ENCODE results near the gene CORT. TPM values are rescaled to one million over a fixed set of nuclear protein-coding genes. Genes with fewer than 3 reads are reported as not detected.

Gene CORT
- total and polyA plus RNA-seq, 9 donors = 0.55 to 1.4 (median 1.0) TPM

DNA sequence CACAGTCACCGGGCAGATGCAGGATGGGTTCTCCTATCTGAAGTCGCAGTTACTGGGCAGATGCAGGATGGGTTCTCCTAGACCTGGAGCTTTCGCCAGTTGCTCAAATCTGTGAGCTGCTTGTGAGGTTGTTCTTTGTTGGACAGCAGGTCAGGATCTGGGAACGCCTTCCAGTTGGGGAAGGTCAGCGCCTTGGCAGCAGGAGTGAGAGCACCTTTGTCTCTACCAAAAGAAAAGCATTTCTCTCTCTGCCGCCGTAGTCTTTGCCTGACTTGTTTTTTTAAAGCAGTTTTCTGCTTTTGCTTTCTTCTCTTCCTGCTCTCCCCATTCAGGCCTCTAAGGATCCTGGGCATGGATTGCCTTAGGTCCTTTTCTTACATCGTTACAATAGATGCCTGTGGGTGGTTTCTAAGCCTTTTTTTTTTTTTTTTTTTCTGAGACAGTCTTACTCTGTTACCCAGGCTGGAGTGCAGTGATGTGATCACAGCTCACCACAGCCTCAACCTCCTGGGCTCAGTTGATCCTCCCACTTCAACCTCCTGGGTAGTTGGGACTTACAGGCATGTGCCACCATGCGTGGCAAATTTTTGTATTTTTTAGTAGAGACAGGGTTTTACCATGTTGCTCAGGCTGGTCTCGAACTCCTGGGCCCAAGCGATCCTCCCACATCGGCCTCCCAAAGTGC lies 40.6 kb downstream of the CORT start:
- H3K4me3 ChIP-seq (ENCODE audit: low read length) = no peak overlapping the region
- peaks cover 10% of the 10 kb centered on the region for H3K4me1 ChIP-seq (ENCODE audit: control insufficient read depth, insufficient read depth, low read length)
- no peaks in the 10 kb centered on the region for H3K27me3 ChIP-seq (ENCODE audit: control insufficient read depth, insufficient read depth, low read length)
- WGBS (ENCODE audit: insufficient coverage) = 94% methylated on average over 5 of the region's 12 CpGs
- H3K36me3 ChIP-seq (ENCODE audit: control insufficient read depth, insufficient read depth, low read length) = peaks cover 10% of the 10 kb centered on the region
- no peak overlapping the region for H3K27ac ChIP-seq (ENCODE audit: low read length)
- no peak for DNase-seq
- no peaks in the 10 kb centered on the region for H3K9me3 ChIP-seq (replicated peaks; ENCODE audit: control insufficient read depth, low read depth, low read length)

DNA sequence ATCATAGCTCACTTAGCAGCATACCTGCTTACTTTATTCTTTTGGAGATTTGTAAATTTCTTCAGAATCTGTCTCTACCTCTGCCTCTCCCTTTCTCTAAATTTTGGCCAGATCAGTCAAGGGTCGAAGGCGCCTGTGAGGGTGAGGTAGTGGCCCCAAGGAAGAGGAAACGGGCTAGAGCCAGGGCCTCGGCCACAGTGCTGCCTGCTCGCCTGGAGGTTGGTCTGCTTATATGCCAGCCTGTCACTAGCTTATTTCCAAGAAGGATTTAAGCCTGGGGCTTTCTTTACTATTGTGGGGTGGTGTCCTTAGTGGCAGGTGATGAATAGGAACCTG lies 44.6 kb downstream of the CORT start:
- H3K9me3 ChIP-seq (replicated peaks; ENCODE audit: control insufficient read depth, low read depth, low read length) = no peaks in the 10 kb centered on the region
- H3K4me3 ChIP-seq (ENCODE audit: low read length) = no peak overlapping the region
- DNase-seq = no peak
- 81% methylated on average over 2 of the region's 5 CpGs for WGBS (ENCODE audit: insufficient coverage)
- H3K27ac ChIP-seq (ENCODE audit: low read length) = no peak overlapping the region
- no peaks in the 10 kb centered on the region for H3K27me3 ChIP-seq (ENCODE audit: control insufficient read depth, insufficient read depth, low read length)
- H3K36me3 ChIP-seq (ENCODE audit: control insufficient read depth, insufficient read depth, low read length) = peaks cover 22% of the 10 kb centered on the region
- H3K4me1 ChIP-seq (ENCODE audit: control insufficient read depth, insufficient read depth, low read length) = peaks cover 11% of the 10 kb centered on the region

DNA sequence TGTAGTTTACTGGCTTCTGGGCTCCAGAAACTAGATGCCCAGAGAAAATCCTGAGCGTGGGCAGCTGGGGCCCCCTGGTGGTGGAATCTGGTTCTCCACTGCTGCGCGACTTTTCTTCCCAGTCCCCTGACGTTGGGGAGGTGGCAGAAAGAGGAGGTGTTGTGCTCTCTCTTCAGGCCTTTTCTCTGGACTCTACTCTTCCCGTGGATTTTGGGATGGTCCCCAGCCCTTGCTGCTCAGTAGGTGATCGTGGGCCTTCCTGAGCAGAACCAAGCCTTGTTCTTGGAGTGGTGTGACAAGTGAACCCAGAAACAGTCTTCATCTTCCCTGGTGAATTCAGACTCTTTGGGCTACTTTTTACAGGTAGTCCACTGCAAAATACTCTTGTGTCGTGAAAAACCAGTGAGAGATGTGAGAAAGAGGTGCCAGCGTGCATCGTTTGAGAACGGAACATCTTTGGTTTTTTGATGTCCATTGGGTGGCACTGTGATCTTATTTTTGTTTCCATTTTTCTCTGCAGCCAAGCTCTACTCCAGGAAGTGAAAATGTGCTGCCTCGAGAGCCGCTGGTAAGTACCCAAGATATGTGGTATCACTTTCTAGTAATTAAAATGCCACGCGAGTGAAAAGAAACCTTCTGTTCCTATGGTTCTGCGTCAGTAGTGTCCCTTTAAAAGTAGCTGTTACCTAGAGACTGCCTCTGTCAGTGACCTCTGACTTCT lies 45.1 kb downstream of the CORT start:
- Histone ChIP-seq H3K27me3 (ENCODE audit: control insufficient read depth, insufficient read depth, low read length) (no peaks in the 10 kb centered on the region), H3K9me3 (replicated peaks; ENCODE audit: control insufficient read depth, low read depth, low read length) (no peaks in the 10 kb centered on the region), H3K4me1 (ENCODE audit: control insufficient read depth, insufficient read depth, low read length) (peaks cover 11% of the 10 kb centered on the region), H3K4me3 (ENCODE audit: low read length) (peak overlapping the region; percentile 23), H3K36me3 (ENCODE audit: control insufficient read depth, insufficient read depth, low read length) (peaks cover 17% of the 10 kb centered on the region), H3K27ac (ENCODE audit: low read length) (no peak overlapping the region)
- 14% methylated on average over 11 of the region's 15 CpGs for whole genome bisulfite sequencing (ENCODE audit: insufficient coverage)
- peak; percentile 75 for DNase-seq

DNA sequence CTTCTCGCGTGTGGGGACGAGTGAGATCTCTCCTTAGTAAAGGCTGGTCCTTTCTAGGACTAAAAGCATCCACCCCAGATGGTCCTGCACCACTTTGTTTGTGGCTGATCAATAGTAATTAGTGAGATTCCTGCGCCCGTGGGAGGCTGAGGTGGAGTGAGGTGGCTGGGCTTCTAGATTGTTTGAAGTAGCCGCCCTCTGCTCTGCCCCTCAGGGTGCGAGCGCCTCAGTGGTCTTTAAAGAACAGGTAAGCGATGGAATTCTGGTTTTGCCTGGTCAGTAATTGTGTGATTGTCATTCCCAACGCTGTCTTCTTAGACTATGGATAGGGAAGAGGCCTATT lies 45.6 kb downstream of the CORT start:
- no peak for DNase-seq
- Histone ChIP-seq H3K4me1 (ENCODE audit: control insufficient read depth, insufficient read depth, low read length) (peaks cover 11% of the 10 kb centered on the region), H3K4me3 (ENCODE audit: low read length) (no peak overlapping the region), H3K27ac (ENCODE audit: low read length) (no peak overlapping the region), H3K9me3 (replicated peaks; ENCODE audit: control insufficient read depth, low read depth, low read length) (no peaks in the 10 kb centered on the region), H3K27me3 (ENCODE audit: control insufficient read depth, insufficient read depth, low read length) (no peaks in the 10 kb centered on the region), H3K36me3 (ENCODE audit: control insufficient read depth, insufficient read depth, low read length) (peaks cover 16% of the 10 kb centered on the region)
- 91% methylated on average over 7 of the region's 10 CpGs for WGBS (ENCODE audit: insufficient coverage)

DNA sequence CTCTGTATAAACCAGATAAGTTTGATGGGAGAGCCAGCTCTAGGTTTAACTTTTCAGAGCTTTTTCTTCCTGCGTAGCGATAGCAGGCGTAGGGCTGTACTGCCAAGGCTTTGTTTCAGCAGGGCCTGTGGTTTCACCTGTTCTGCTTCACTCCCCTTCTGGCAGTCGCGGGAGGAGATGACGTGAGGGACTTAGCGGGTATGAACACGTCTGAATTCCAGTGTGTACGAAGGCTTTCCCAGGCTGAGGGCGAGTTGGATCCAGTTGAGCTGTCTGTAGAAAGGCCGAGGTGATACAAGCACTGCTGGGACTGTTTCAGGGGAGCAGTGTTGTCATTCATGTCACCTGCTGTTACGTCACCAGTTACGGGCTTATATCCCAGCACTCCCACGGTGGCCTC lies 46.1 kb downstream of the CORT start:
- no peak for DNase-seq
- Histone ChIP-seq H3K4me1 (ENCODE audit: control insufficient read depth, insufficient read depth, low read length) (peaks cover 11% of the 10 kb centered on the region), H3K4me3 (ENCODE audit: low read length) (no peak overlapping the region), H3K36me3 (ENCODE audit: control insufficient read depth, insufficient read depth, low read length) (peaks cover 16% of the 10 kb centered on the region), H3K27me3 (ENCODE audit: control insufficient read depth, insufficient read depth, low read length) (no peaks in the 10 kb centered on the region), H3K9me3 (replicated peaks; ENCODE audit: control insufficient read depth, low read depth, low read length) (no peaks in the 10 kb centered on the region), H3K27ac (ENCODE audit: low read length) (no peak overlapping the region)
- 85% methylated on average over 13 of the region's 14 CpGs for WGBS (ENCODE audit: insufficient coverage)

DNA sequence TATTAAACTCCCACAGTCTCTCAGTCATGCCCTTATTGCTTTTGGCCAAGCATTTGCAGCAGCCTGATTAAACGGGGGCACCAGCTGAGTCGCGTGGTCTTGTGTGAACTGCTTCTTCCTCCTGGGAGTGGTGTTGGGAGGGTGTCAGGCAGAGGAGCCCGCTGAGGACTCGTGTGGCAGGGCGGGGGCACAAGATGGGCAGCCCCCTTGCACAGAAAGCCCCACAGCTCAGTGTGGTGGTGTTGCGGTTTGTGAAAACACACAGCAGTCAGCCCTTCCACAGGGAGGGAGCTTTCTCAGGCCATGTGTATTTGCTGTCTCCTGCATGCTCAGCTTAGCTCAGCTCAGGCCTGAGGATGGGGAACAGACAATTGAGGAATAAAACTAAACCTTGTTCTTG lies 47.3 kb downstream of the CORT start:
- no peak for DNase-seq
- no peak overlapping the region for H3K4me3 ChIP-seq (ENCODE audit: low read length)
- H3K4me1 ChIP-seq (ENCODE audit: control insufficient read depth, insufficient read depth, low read length) = peaks cover 11% of the 10 kb centered on the region
- no peaks in the 10 kb centered on the region for H3K27me3 ChIP-seq (ENCODE audit: control insufficient read depth, insufficient read depth, low read length)
- no peak overlapping the region for H3K27ac ChIP-seq (ENCODE audit: low read length)
- WGBS (ENCODE audit: insufficient coverage) = 87% methylated on average over 3 of the region's 7 CpGs
- H3K36me3 ChIP-seq (ENCODE audit: control insufficient read depth, insufficient read depth, low read length) = peaks cover 16% of the 10 kb centered on the region
- no peaks in the 10 kb centered on the region for H3K9me3 ChIP-seq (replicated peaks; ENCODE audit: control insufficient read depth, low read depth, low read length)

DNA sequence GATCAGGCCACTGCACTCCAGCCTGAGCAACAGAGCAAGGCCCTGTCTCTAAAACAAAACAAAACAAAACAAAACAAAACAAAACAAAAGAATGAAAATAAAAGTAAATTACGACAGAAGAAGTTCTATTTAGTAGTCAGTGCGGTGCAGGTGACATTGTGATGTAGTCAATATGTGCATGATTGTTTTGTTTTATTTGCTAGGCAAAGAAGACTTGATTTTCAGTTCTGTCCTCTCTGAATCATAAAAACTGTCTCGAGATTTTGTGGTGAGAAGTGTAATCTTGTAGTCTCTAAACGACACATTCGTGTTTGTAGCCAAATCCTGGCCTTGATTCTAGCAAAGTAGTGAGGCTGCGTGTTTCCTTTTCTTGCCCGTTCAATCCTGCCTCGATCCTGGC lies 48.4 kb downstream of the CORT start:
- no peaks in the 10 kb centered on the region for H3K9me3 ChIP-seq (replicated peaks; ENCODE audit: control insufficient read depth, low read depth, low read length)
- H3K4me1 ChIP-seq (ENCODE audit: control insufficient read depth, insufficient read depth, low read length) = peaks cover 11% of the 10 kb centered on the region
- H3K4me3 ChIP-seq (ENCODE audit: low read length) = no peak overlapping the region
- DNase-seq = no peak
- no peaks in the 10 kb centered on the region for H3K27me3 ChIP-seq (ENCODE audit: control insufficient read depth, insufficient read depth, low read length)
- H3K36me3 ChIP-seq (ENCODE audit: control insufficient read depth, insufficient read depth, low read length) = peaks cover 16% of the 10 kb centered on the region
- WGBS (ENCODE audit: insufficient coverage) = 79% methylated on average over 4 of the region's 8 CpGs
- H3K27ac ChIP-seq (ENCODE audit: low read length) = no peak overlapping the region

Other genes with a start within 250 kb of the CORT start
- 119 TPM for gene KIF1B, start 239.5 kb upstream of the CORT start, total RNA-seq
- gene KIF1B, start 239.5 kb upstream of the CORT start, polyA plus RNA-seq (ENCODE audit: insufficient read depth in 1 of 8, insufficient read length in 8 of 8, low replicate concordance in 1 of 8) = 100 to 1,000 TPM in 7 of 8 donors, 10 to 100 TPM in 1; 86.3 to 189 (median 141) TPM
- 51.2 TPM for gene PGD, start 51.0 kb upstream of the CORT start, total RNA-seq
- 100 to 1,000 TPM; 103 to 150 (median 126) TPM for gene PGD, start 51.0 kb upstream of the CORT start, polyA plus RNA-seq (ENCODE audit: insufficient read depth in 1 of 8, insufficient read length in 8 of 8, low replicate concordance in 1 of 8)
- 5.4 TPM for gene CENPS, start 19.6 kb upstream of the CORT start, total RNA-seq
- 10 to 100 TPM in 5 of 8 donors, 1 to 10 TPM in 3; 8.5 to 11.7 (median 10.7) TPM for gene CENPS, start 19.6 kb upstream of the CORT start, polyA plus RNA-seq (ENCODE audit: insufficient read depth in 1 of 8, insufficient read length in 8 of 8, low replicate concordance in 1 of 8)
- gene DFFA, start 22.5 kb downstream of the CORT start, total RNA-seq = 22.5 TPM
- 10 to 100 TPM; 16.8 to 25.9 (median 19.3) TPM for gene DFFA, start 22.5 kb downstream of the CORT start, polyA plus RNA-seq (ENCODE audit: insufficient read depth in 1 of 8, insufficient read length in 8 of 8, low replicate concordance in 1 of 8)
- gene PEX14, start 24.9 kb downstream of the CORT start, total RNA-seq = 11.7 TPM
- 10 to 100 TPM; 14.2 to 16.8 (median 15.2) TPM for gene PEX14, start 24.9 kb downstream of the CORT start, polyA plus RNA-seq (ENCODE audit: insufficient read depth in 1 of 8, insufficient read length in 8 of 8, low replicate concordance in 1 of 8)

Data from muscle of leg (tissue), 11 donors.